Fibroblast of villous mesenchyme (primary cell): ENCODE results near the gene FN3K. TPM values are rescaled to one million over a fixed set of nuclear protein-coding genes. Genes with fewer than 3 reads are reported as not detected.

ENCODE experiments used
- DNase-seq: peaks from one replicate; pipeline ENCODE4 v3.0.0-alpha.2; 2010; ENCODE audit warnings: low read depth
- H3K4me3 ChIP-seq: 2 replicates; pipeline ENCODE4 v1.5.1; 2011; ENCODE audit warnings: low read depth, mild to moderate bottlenecking, low read length
- total RNA-seq: library from RNA; depleted of rRNA; stranded (reverse); fragments of >200 nt; gene quantifications from 2 replicates; pipeline ENCODE4 v1.2.3, GENCODE V29; 2012
- TF ChIP-seq, protein P1 (sequence below): IDR thresholded peaks from 2 replicates; pipeline ENCODE4 v1.5.1; 2012; ENCODE audit warnings: low read depth, mild to moderate bottlenecking, low read length; ENCODE audit not compliant: insufficient read depth

FN3K gene
- total RNA-seq, 1 donor: 2.2 TPM

DNA sequence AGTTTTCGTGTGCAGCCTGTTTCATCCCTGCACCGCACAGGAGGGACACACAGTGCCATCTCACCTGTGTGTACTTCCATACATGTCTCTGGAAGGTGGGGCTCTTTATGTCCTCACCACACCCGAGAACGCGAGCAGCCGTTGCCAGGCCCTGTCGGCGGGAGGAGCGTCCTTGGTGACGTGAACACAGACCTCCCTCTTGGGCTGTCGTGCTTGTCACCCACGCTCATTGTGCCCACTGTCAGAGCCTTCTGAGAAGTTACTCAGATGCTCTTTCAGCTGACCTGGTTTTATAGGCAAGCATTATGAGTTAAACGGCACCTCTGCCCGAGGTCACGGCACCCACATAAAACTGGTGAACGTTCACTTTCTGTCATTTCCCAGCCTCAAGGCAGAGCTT lies 64.2 kb downstream of the FN3K start:
- TF ChIP-seq, protein P1, sequence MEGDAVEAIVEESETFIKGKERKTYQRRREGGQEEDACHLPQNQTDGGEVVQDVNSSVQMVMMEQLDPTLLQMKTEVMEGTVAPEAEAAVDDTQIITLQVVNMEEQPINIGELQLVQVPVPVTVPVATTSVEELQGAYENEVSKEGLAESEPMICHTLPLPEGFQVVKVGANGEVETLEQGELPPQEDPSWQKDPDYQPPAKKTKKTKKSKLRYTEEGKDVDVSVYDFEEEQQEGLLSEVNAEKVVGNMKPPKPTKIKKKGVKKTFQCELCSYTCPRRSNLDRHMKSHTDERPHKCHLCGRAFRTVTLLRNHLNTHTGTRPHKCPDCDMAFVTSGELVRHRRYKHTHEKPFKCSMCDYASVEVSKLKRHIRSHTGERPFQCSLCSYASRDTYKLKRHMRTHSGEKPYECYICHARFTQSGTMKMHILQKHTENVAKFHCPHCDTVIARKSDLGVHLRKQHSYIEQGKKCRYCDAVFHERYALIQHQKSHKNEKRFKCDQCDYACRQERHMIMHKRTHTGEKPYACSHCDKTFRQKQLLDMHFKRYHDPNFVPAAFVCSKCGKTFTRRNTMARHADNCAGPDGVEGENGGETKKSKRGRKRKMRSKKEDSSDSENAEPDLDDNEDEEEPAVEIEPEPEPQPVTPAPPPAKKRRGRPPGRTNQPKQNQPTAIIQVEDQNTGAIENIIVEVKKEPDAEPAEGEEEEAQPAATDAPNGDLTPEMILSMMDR: no peak
- no peak for DNase-seq
- no peak overlapping the region for H3K4me3 ChIP-seq

Other genes starting within 250 kb of the FN3K start
- 34.1 and 46.6 TPM in 2 replicates for gene FOXK2, start 215.9 kb upstream of the FN3K start, total RNA-seq
- 62.5 and 70.8 TPM in 2 replicates for gene WDR45B, start 87.2 kb upstream of the FN3K start, total RNA-seq
- 3.9 and 7.3 TPM in 2 replicates for gene RAB40B, start 36.9 kb upstream of the FN3K start, total RNA-seq
- 11.2 and 12.2 TPM in 2 replicates for gene FN3KRP, start 18.9 kb upstream of the FN3K start, total RNA-seq
- gene TBCD, start 16.4 kb downstream of the FN3K start, total RNA-seq: 22.5 and 29.6 TPM in 2 replicates
- gene ZNF750, start 104.4 kb downstream of the FN3K start, total RNA-seq: not detected in 2 replicates